Breast epithelium (tissue), 3 donors: ENCODE results near the gene DHX9.

Source experiments
- CTCF ChIP-seq, 3 donors: fragments of 450-650 bp; IDR thresholded peaks; one replicate each; pipeline ENCODE4 v1.5.1; 2016 to 2017; ENCODE audit warnings: antibody characterized with exemption in 3 of 3, mild to moderate bottlenecking in 3 of 3, moderate library complexity in 3 of 3
- POLR2A ChIP-seq: fragments of 450-650 bp; IDR thresholded peaks from one replicate; pipeline ENCODE4 v1.6.1; 2016; ENCODE audit warnings: antibody characterized with exemption, mild to moderate bottlenecking, moderate library complexity
- POLR2AphosphoS5 ChIP-seq, 3 donors: sonication (generic); formaldehyde crosslinking; IDR thresholded peaks; one replicate each; pipeline ENCODE4 v1.6.1; 2017; ENCODE audit warnings: antibody characterized with exemption in 3 of 3

GRCh38 chr1:182823220-182823619, 15.9 kb upstream of the DHX9 start:
- TF ChIP-seq CTCF (IDR thresholded peaks at IDR 0.05) (no peak), POLR2A (no peak), POLR2AphosphoS5 (IDR thresholded peaks at IDR 0.05) (no peak)
